GM19467 (cell line): ENCODE results near the gene TNFAIP8L1.

Experiments
- ATAC-seq: cut with Tn5 transposase; IDR thresholded peaks from one replicate; pipeline ENCODE4 v1.9.1; 2021; ENCODE audit warnings: mild to moderate bottlenecking, moderate library complexity; ENCODE audit not compliant: unreplicated experiment

Gene TNFAIP8L1

GRCh38 chr19:4699826-4700692, 60.7 kb downstream of the TNFAIP8L1 start:
- ATAC-seq, result no peak

DNA sequence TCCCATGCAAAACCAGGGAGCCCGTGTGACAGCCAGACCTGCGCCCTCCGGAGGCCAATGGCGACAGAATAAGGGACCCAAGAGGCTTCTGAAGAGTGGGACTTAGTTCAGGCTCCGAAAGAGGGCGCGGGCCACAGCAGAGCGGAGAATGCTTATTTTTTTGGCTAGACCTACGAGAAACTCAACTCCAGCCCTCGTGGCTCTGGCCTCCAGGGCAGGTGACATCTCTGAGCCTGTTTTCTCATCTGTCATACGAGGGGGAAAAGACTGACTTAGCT, 61.3 kb downstream of the TNFAIP8L1 start:
- ATAC-seq, result no peak

GRCh38 chr19:4701557-4701956, 62.2 kb downstream of the TNFAIP8L1 start:
- no peak for ATAC-seq

DNA sequence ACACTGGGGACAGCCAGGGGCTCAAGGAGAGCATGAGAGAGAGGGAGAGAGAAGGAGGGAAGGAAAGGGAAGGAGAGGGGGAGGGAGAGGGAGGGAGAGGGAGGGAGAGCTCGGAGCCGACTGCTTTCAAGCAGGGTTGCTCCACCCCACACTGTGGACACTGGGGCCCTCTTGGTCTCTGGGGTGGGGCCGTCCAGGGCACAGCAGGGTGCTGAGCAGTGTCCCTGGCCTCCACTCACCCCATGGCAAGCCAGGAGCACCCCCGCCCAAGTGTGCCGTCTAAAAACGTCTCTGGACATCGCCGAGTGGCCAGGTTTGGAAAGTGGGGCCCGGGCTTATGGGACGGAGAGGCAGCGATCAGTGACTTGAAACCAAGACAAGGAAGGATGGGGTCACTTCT, 63.4 kb downstream of the TNFAIP8L1 start:
- no peak for ATAC-seq

- ATAC-seq, result no peak
These were observed 64.5 kb downstream of the TNFAIP8L1 start for GRCh38 chr19:4703671-4704316.

- ATAC-seq, result no peak
These were observed 65.0 kb downstream of the TNFAIP8L1 start for GRCh38 chr19:4704317-4704673.
